Measurements from ENCODE around the gene GDPD5. TPM values are rescaled to one million over a fixed set of nuclear protein-coding genes. Genes with fewer than 3 reads are reported as not detected.

GDPD5 gene
- total and polyA plus RNA-seq, 2 donors (not counting 3 experiments of a cell fraction or from before 2014, with no cell fraction given), result 60.2 to 79.2 TPM

DNA sequence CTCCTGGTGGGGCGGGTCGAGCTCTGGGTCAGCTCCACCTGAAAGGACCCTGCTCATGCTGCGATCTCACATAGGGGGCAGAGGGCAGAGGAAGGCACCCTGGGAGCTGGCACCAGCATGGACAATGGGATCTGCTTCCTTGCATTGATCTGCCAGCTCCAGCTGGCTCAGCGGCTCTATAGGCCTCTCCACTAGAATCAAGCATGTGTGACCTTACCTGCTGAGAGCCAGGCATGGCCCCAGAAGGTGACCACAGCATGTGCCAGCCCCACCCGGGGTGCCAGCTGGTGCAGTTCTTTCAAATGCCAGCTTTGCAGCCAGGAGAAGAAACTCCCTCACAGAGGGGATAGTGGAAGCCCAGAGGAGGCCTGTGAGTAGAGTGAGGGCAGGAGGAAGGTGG, 70.8 kb downstream of the GDPD5 start:
- H3K9ac ChIP-seq (replicated peaks; ENCODE audit: extremely low read depth, insufficient read depth, low read length), result no peak overlapping the region
- ChIA-PET POLR2A (interaction anchor here (0.6 kb wide), 1 partner anchor 40 kb away, joined by 4 read pairs; no protein-coding TSS in a partner anchor), CTCF (interaction anchor here (1.0 to 1.9 kb wide), 7 partner anchors 9 to 78 kb away, joined by 3 to 8 read pairs (median 4); partner anchors contain the start of gene GDPD5)
- H3K4me2 ChIP-seq (ENCODE audit: insufficient read depth, low read length), result no peak overlapping the region
- no peaks in the 10 kb centered on the region for H3K27me3 ChIP-seq (ENCODE audit: control insufficient read depth in 2 of 2, insufficient read depth in 2 of 2, low read length in 2 of 2)
- H3K4me3 ChIP-seq (replicated peaks in 1 of 3; ENCODE audit: insufficient read depth in 1 of 3, low read depth in 1 of 3, low read length in 3 of 3), result no peak overlapping the region
- H3K9me1 ChIP-seq (replicated peaks; ENCODE audit: control insufficient read depth, extremely low read depth, insufficient read depth, low read length), result no peaks in the 10 kb centered on the region
- peaks cover 0 to 18% of the 10 kb centered on the region in 2 experiments for H3K36me3 ChIP-seq (ENCODE audit: control insufficient read depth in 2 of 2, extremely low read depth in 1 of 2, insufficient read depth in 2 of 2, low read length in 2 of 2)
- no peaks in the 10 kb centered on the region for H4K20me1 ChIP-seq (replicated peaks; ENCODE audit: control insufficient read depth, extremely low read depth, insufficient read depth, low read length)
- H3K9me3 ChIP-seq (replicated peaks; ENCODE audit: control insufficient read depth, insufficient read depth, low read length), result no peaks in the 10 kb centered on the region
- no peaks in the 10 kb centered on the region for H3K4me1 ChIP-seq (ENCODE audit: control insufficient read depth, extremely low read depth, insufficient read depth, low read length)
- no peak for TF ChIP-seq MAX (IDR thresholded peaks at IDR 0.05; ENCODE audit: insufficient read depth, insufficient read length)
- no peak for TF ChIP-seq MYC (IDR thresholded peaks at IDR 0.05; ENCODE audit: low read depth, low read length)
- H3K27ac ChIP-seq (ENCODE audit: insufficient read depth, low read depth, low read length), result no peak overlapping the region
- intact Hi-C loops (cut with micrococcal nuclease), result no loop called here
- no peak for FAIRE-seq
- H3K79me2 ChIP-seq (ENCODE audit: control insufficient read depth, insufficient read depth, low read length), result no peaks in the 10 kb centered on the region
- DNase-seq (ENCODE audit: low read depth, low spot score), result no peak
- no TSS peak for BruUV-seq (replicated peaks)
- H2AFZ ChIP-seq (ENCODE audit: low read depth, low read length), result no peak overlapping the region
- dilution Hi-C loops (cut with MboI; ENCODE audit: extremely low pct_ligation_motif_present, low sequenced_read_pairs), result no loop called here

- DNase-seq (ENCODE audit: low read depth, low spot score) (no peak), FAIRE-seq (peak; percentile 31)
- peaks cover 0 to 18% of the 10 kb centered on the region in 2 experiments for H3K36me3 ChIP-seq (ENCODE audit: control insufficient read depth in 2 of 2, extremely low read depth in 1 of 2, insufficient read depth in 2 of 2, low read length in 2 of 2)
- no peak overlapping the region for H3K4me2 ChIP-seq (ENCODE audit: insufficient read depth, low read length)
- dilution Hi-C loops (cut with MboI; ENCODE audit: extremely low pct_ligation_motif_present, low sequenced_read_pairs) (no loop called here), intact Hi-C loops (cut with micrococcal nuclease) (no loop called here)
- no peak overlapping the region for H3K27ac ChIP-seq (ENCODE audit: insufficient read depth, low read depth, low read length)
- H3K9me3 ChIP-seq (replicated peaks; ENCODE audit: control insufficient read depth, insufficient read depth, low read length), result no peaks in the 10 kb centered on the region
- H3K79me2 ChIP-seq (ENCODE audit: control insufficient read depth, insufficient read depth, low read length), result no peaks in the 10 kb centered on the region
- no peak overlapping the region for H2AFZ ChIP-seq (ENCODE audit: low read depth, low read length)
- H3K4me1 ChIP-seq (ENCODE audit: control insufficient read depth, extremely low read depth, insufficient read depth, low read length), result no peaks in the 10 kb centered on the region
- POLR2A ChIA-PET, result no interaction called here
- CTCF ChIA-PET, result interaction anchor here (0.7 to 1.9 kb wide), 8 partner anchors 10 to 79 kb away, joined by 3 to 8 read pairs (median 4); partner anchors contain the start of gene GDPD5
- no peaks in the 10 kb centered on the region for H3K9me1 ChIP-seq (replicated peaks; ENCODE audit: control insufficient read depth, extremely low read depth, insufficient read depth, low read length)
- no peaks in the 10 kb centered on the region for H4K20me1 ChIP-seq (replicated peaks; ENCODE audit: control insufficient read depth, extremely low read depth, insufficient read depth, low read length)
- no peak overlapping the region for H3K4me3 ChIP-seq (replicated peaks in 1 of 3; ENCODE audit: insufficient read depth in 1 of 3, low read depth in 1 of 3, low read length in 3 of 3)
- BruUV-seq (replicated peaks), result no TSS peak
- TF ChIP-seq EZH2 (IDR thresholded peaks at IDR 0.05; ENCODE audit: borderline replicate concordance, low read depth, low read length, severe bottlenecking), result no peak
- TF ChIP-seq POLR2A (IDR thresholded peaks at IDR 0.05; ENCODE audit: low read depth, low read length), result no peak
- TF ChIP-seq MAX (IDR thresholded peaks at IDR 0.05; ENCODE audit: insufficient read depth, insufficient read length), result no peak
- no peak for TF ChIP-seq MYC (IDR thresholded peaks at IDR 0.05; ENCODE audit: low read depth, low read length)
- TF ChIP-seq GATA2 (IDR thresholded peaks at IDR 0.05; ENCODE audit: insufficient read depth, insufficient read length, low read depth, low read length), result no peak
- no peak for TF ChIP-seq FOS (IDR thresholded peaks at IDR 0.05; ENCODE audit: borderline replicate concordance, insufficient read depth, low read length)
- TF ChIP-seq POLR2AphosphoS5 (IDR thresholded peaks at IDR 0.05; ENCODE audit: insufficient read depth, low read depth, low read length), result no peak
- no peak for TF ChIP-seq JUN (IDR thresholded peaks at IDR 0.05; ENCODE audit: borderline replicate concordance, insufficient read depth, insufficient read length, low read depth)
- TF ChIP-seq, protein P1, sequence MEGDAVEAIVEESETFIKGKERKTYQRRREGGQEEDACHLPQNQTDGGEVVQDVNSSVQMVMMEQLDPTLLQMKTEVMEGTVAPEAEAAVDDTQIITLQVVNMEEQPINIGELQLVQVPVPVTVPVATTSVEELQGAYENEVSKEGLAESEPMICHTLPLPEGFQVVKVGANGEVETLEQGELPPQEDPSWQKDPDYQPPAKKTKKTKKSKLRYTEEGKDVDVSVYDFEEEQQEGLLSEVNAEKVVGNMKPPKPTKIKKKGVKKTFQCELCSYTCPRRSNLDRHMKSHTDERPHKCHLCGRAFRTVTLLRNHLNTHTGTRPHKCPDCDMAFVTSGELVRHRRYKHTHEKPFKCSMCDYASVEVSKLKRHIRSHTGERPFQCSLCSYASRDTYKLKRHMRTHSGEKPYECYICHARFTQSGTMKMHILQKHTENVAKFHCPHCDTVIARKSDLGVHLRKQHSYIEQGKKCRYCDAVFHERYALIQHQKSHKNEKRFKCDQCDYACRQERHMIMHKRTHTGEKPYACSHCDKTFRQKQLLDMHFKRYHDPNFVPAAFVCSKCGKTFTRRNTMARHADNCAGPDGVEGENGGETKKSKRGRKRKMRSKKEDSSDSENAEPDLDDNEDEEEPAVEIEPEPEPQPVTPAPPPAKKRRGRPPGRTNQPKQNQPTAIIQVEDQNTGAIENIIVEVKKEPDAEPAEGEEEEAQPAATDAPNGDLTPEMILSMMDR (IDR thresholded peaks at IDR 0.05; ENCODE audit: extremely low read depth in 1 of 2, insufficient read depth in 1 of 2, low read depth in 1 of 2, low read length in 2 of 2), result no peak
- H3K9ac ChIP-seq (replicated peaks; ENCODE audit: extremely low read depth, insufficient read depth, low read length), result no peak overlapping the region
- H3K27me3 ChIP-seq (ENCODE audit: control insufficient read depth in 2 of 2, insufficient read depth in 2 of 2, low read length in 2 of 2), result no peaks in the 10 kb centered on the region
These were observed 71.7 kb downstream of the GDPD5 start for GRCh38 chr11:75453916-75454655.

All from endothelial cell of umbilical vein (primary cell).